ENCODE results near the gene FNTB. TPM values are rescaled to one million over a fixed set of nuclear protein-coding genes. Genes with fewer than 3 reads are reported as not detected.

Gene FNTB
- total and polyA plus RNA-seq, 2 of the 8 experiments (the other 6 are each of a cell fraction or from before 2014, with no cell fraction given), result 16.0 to 20.7 TPM

GRCh38 chr14:64968651-64969050, 18.0 kb upstream of the FNTB start:
- no peak overlapping the region for H2AK5ac ChIP-seq (ENCODE audit: low read depth, low read length)
- peaks cover 8% of the 10 kb centered on the region for H3K79me1 ChIP-seq (ENCODE audit: low read depth, low read length)
- H4K5ac ChIP-seq (ENCODE audit: insufficient read length, low read depth, low read length), result no peak overlapping the region
- no peaks in the 10 kb centered on the region for H3K36me3 ChIP-seq (ENCODE audit: control insufficient read depth in 2 of 4, insufficient read depth in 4 of 4, low read length in 3 of 4)
- H3K4me3 ChIP-seq (ENCODE audit: extremely low read depth in 1 of 4, insufficient read depth in 2 of 4, low read depth in 3 of 4, low read length in 4 of 4), result peak overlapping the region in 1 of 4 experiments; percentile 4; a peak in 1 of 8 replicates
- H2BK15ac ChIP-seq (ENCODE audit: low read length), result no peak overlapping the region
- 61% methylated on average over 6 of the region's 6 CpGs; no CpG with 5 or more reads in 1 of the 2 experiments for WGBS, 2 experiments (ENCODE audit: extremely low coverage in 1 of 2, insufficient coverage in 1 of 2, insufficient read length in 1 of 2, insufficient replicate concordance in 2 of 2, low coverage in 1 of 2, low lambda C conversion rate in 2 of 2, missing lambda C conversion rate in 1 of 2)
- H2BK120ac ChIP-seq (replicated peaks; ENCODE audit: low read depth, low read length), result no peak overlapping the region
- H4K8ac ChIP-seq (ENCODE audit: extremely low read depth, insufficient read depth, low read length), result no peak overlapping the region
- H3K23ac ChIP-seq (ENCODE audit: insufficient read length), result no peak overlapping the region
- no peak overlapping the region for H4K91ac ChIP-seq (replicated peaks; ENCODE audit: insufficient read length, low read length)
- H2BK12ac ChIP-seq (ENCODE audit: low read depth, low read length), result no peak overlapping the region
- H3K56ac ChIP-seq (replicated peaks; ENCODE audit: insufficient read length, low read depth, low read length), result no peak overlapping the region
- H3K4me2 ChIP-seq (ENCODE audit: insufficient read depth in 1 of 2, low read depth in 2 of 2, low read length in 2 of 2), result peak overlapping the region; percentile 33 to 85; a peak in 3 of 4 replicates
- H3K27me3 ChIP-seq (replicated peaks in 1 of 4; ENCODE audit: control insufficient read depth in 3 of 4, extremely low read depth in 1 of 4, insufficient read depth in 3 of 4, low read length in 3 of 4), result peaks cover 0 to 21% (median 8%) of the 10 kb centered on the region in 4 experiments; a peak in 4 of 7 replicates
- no peak overlapping the region for H3K14ac ChIP-seq (ENCODE audit: insufficient read length)
- ChIA-PET POLR2A (ENCODE audit: partially characterized antibody) (interaction anchor here (0.6 to 2.1 kb wide), 5 partner anchors 11 to 54 kb away, joined by 3 to 8 read pairs (median 4); partner anchors contain the start of gene CHURC1), CTCF (ENCODE audit: partially characterized antibody) (interaction anchor here (0.8 to 4.1 kb wide), 4 partner anchors 10 to 473 kb away, joined by 3 to 45 read pairs (median 12); no protein-coding TSS in a partner anchor)
- H2AFZ ChIP-seq (ENCODE audit: low read length), result no peak overlapping the region
- no peak overlapping the region for H3K4ac ChIP-seq (replicated peaks; ENCODE audit: insufficient read length, low read depth, low read length)
- H3K79me2 ChIP-seq (ENCODE audit: control insufficient read depth in 1 of 2, insufficient read depth in 2 of 2, low read length in 2 of 2), result peaks cover 0 to 12% of the 10 kb centered on the region in 2 experiments; a peak in 1 of 4 replicates
- H3K9ac ChIP-seq (replicated peaks in 1 of 4; ENCODE audit: extremely low read depth in 1 of 4, low read depth in 3 of 4, low read length in 3 of 4), result no peak overlapping the region
- H3K27ac ChIP-seq (ENCODE audit: low read depth, low read length), result no peak overlapping the region
- H2BK20ac ChIP-seq (ENCODE audit: low read length), result no peak overlapping the region
- peaks cover 0 to 27% (median 16%) of the 10 kb centered on the region in 4 experiments; a peak in 6 of 7 replicates for H3K4me1 ChIP-seq (replicated peaks in 1 of 4; ENCODE audit: control insufficient read depth in 3 of 4, insufficient read depth in 4 of 4, low read length in 3 of 4)
- no peaks in the 10 kb centered on the region for H3K9me3 ChIP-seq (ENCODE audit: insufficient read depth in 2 of 2, low read depth in 1 of 2, low read length in 1 of 2)
- DNase-seq (ENCODE audit: low read depth in 1 of 2, low spot score in 2 of 2), result no peak
- H3K18ac ChIP-seq (ENCODE audit: extremely low read depth, low read length), result 0 out of 2 replicates have a peak overlapping the region, but pooled peaks have one; percentile 17
- TF ChIP-seq NANOG (IDR thresholded peaks at IDR 0.05; ENCODE audit: insufficient read depth, low read depth, low read length, poor library complexity, severe bottlenecking) (no peak), GTF2F1 (IDR thresholded peaks at IDR 0.05; ENCODE audit: borderline replicate concordance, low read depth, low read length) (no peak), JUN (IDR thresholded peaks at IDR 0.05; ENCODE audit: low read depth, low read length) (no peak), RAD21 (IDR thresholded peaks at IDR 0.05 in 1 of 2, conservative IDR thresholded peaks at IDR 0.05 in 1 of 2; ENCODE audit: low read depth in 2 of 2, low read length in 2 of 2) (no peak), GABPA (IDR thresholded peaks at IDR 0.05; ENCODE audit: borderline replicate concordance, insufficient read depth, low read length) (no peak), SAP30 (IDR thresholded peaks at IDR 0.05; ENCODE audit: insufficient read depth, insufficient replicate concordance, low read length) (no peak), FOSL1 (IDR thresholded peaks at IDR 0.05; ENCODE audit: insufficient read depth, low read depth, low read length) (no peak), TCF12 (IDR thresholded peaks at IDR 0.05; ENCODE audit: low read depth, low read length) (no peak), TAF7 (optimal IDR thresholded peaks at IDR 0.05; ENCODE audit: borderline replicate concordance, low read depth, low read length) (no peak), NRF1 (IDR thresholded peaks at IDR 0.05; ENCODE audit: low read depth, low read length) (no peak), BACH1 (IDR thresholded peaks at IDR 0.05; ENCODE audit: low read length) (no peak)
- FAIRE-seq, result no peak
- 0 out of 2 replicates have a peak overlapping the region, but pooled peaks have one; percentile 61 for H2BK5ac ChIP-seq (ENCODE audit: low read depth, low read length)
- H3K23me2 ChIP-seq (ENCODE audit: low read depth, low read length), result no peaks in the 10 kb centered on the region; the same call in 1 of the 2 replicates
- peaks cover 0 to 2% of the 10 kb centered on the region in 2 experiments for H4K20me1 ChIP-seq (replicated peaks in 1 of 2; ENCODE audit: control insufficient read depth in 1 of 2, insufficient read depth in 2 of 2, low read length in 2 of 2)
